Putamen (tissue), 1 donor: ENCODE results near the gene INTU.
"Not testable (repeated sequence)": the region's sequence is repeated elsewhere in the genome, so short reads cannot be mapped to it uniquely, and the experiment has no call there.

Experiments used
- DNase-seq: peaks from one replicate; pipeline ENCODE4 v3.0.0-alpha.2; 2016; ENCODE audit warnings: low spot score

Gene INTU

DNA sequence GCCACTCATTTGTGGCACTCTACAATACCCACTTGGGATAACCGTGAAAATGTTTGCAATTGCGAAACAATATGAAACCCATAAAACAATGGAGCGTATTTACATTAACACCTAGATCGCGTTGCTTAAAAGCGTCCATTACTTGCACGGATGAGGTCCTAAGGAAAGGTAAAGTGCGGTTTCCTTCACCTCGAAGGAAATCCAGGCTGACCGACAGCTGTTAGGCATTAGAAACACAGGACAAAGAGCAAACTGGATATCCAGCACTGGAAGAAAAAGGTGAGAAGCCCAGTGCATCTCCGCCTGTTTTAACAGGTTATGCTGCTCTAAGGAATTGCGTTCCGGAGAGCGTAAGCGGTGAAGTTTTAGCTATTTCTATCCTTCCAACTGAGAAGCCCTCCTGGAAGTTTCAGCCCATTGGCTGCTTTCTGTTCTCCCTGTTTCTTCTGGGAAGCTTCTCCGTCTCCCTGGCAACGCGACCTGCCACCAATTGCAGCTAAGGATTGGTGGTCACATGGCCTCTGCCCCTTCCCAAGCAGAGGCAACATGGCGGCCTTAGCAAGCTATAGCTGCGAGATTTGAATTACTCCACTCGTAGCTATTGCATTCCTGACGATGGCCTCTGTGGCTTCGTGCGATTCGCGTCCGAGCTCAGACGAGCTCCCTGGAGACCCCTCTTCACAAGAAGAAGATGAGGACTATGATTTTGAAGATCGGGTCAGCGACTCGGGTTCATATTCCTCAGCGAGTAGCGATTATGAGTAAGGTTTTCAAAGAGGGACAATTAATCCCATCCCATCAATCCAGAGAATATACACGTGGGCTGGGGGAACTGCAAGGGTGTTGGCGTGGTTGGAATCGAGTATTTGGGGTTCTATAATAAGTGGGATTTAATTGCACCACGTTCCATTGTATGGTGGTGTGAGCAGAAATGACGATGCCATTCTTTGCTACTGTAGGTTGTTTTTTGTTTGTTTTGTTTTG is at the start of gene INTU:
Gene INTU (plus strand): TSS at position 538 of the 984 bp plus-strand sequence. CDS start 78 bp downstream, at position 616.
- DNase-seq, result peak; percentile 96

DNA sequence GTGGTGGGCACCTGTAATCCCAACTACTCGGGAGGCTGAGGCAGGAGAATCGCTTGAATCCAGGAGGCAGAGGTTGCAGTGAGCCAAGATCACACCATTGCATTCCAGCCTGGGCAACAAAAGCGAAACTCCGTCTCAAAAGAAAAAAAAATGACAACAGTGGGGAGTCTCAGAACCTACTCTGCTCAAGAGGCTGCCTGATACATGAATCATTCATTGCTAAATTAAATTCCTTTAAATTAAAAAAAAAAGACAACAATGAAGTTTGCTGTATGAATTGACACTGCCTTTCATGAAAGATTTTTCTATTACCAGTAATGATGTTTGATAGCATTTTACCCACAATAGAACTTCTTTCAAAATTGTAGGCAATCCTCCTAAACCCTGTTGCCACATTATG is 46.3 kb upstream of the INTU start:
- DNase-seq, result not testable (repeated sequence)

DNA sequence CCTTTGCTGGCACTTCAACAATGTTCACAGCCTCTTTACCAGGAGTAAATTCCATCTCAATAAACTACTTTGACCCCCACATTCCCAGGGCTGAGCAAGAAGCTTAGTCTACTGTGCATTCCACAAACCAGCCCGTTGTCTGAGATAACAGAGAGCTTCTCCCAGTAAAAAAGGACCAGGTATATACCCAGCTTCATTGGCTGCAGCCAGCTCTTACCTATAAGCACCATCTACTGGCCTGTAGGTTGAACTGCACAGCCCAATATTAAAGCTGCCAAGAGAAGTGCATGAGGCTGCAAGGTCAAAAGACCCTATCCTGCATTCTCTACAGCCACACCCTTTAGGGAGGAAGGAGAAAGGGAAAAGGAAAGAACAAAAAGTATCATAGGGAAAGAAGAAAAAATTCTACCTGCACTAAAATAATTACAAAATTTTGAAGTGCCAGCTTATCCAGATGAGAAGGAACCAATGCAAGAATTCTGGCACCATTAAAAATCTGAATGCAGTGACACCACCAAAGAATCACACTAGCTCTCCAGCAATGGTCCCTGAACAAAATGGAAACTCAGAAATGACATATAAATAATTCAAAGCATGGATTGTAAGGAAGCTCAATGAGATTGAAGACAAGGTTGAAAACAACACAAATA is 45.7 kb upstream of the INTU start:
- DNase-seq, result no peak

DNA sequence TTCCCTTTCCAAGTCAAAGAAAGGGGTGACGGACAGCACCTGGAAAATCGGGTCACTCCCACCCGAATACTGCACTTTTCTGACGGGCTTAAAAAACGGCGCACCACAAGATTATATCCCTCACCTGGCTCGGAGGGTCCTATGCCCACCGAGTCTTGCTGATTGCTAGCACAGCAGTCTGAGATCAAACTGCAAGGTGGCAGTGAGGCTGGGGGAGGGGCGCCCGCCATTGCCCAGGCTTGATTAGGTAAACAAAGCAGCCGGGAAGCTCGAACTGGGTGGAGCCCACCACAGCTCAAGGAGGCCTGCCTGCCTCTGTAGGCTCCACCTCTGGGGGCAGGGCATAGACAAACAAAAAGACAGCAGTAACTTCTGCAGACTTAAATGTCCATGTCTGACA is 43.6 kb upstream of the INTU start:
- not testable (repeated sequence) for DNase-seq

DNA sequence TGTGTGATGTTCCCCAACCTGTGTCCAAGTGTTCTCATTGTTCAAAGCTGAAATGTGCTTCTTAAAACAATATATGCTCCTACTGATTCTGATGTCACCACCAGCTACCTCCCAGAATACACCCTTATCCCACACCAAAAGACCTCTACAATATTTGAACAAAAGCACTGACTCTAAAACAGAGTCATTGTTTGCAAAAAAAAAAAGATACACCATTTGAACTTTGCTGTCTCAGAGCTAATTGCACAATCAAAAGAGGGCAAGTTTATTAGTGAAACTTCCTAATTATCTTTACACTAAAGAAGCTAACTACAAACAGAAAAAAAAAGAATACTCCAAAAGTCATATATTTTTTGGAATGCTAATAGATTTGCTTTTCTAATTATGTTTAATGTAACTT is 34.1 kb upstream of the INTU start:
- no peak for DNase-seq

DNA sequence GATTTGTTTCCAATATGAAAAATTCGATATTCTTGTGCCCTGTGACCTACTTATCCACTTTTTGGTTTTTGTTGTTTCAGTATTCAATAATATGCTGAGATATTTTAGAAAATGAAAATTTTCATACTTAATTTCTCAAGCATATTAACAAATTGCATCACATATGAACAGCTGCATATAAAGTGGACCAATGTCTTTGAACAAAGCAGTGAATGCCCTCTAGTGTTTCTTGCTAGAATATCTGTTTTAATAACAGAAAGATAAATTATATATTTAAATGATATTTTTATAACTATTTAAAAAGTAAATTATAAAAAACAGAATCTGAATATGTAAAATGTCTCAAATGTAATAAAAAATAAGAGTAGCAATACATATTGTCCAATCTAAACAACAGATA is 31.7 kb upstream of the INTU start:
- no peak for DNase-seq

DNA sequence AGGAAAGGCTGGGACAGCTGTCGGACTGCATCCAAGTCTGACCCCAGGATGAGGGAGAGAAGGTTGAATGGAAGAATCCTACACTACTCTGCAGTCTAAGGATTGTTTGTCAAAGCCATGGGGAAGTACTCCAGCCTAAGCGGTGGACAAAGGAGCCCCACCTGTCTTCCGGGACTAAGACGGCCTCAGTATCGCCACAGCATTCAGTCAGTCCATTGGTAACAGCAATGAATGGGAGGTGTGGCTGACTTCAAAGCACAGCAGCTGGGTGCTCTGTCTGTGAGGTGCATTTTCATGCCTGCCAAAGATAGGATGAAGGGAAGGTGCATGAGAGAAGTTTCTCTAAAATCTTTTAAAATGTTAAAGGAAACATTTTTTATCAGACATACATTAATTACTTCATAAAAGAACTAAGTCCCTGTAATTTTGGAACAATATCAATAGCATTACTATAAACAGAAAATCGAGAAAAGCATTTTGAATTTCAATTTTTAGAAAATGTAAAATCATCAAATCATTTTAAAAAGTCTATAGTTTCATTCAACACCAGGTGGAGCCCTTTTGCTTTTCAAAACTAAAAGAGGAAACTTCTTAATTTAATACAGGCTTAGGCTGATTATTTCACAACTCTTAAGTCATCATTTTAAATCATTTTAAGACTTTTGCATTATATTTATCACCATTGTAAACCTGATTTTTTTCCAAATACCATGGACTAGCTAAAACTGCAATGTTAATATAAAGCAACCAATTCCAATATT is 27.6 kb upstream of the INTU start:
- no peak for DNase-seq

DNA sequence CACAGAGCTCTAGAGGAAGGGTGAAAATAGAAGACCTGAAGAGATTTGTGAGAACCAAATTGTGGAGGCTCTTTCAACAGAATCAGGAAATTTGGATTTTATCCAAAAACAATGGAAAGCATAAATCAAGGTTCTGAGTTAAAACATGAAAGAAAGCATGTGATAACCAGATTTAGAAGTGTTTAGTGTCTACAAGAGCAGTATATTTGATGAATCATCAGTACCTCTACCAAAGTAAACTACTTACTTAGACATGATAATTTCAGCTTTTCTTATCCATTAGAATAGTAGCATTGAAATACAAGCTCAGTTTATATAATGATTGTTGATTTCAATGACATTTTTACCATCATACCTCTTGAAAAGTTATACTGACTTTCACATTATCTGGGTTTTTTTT is 25.9 kb upstream of the INTU start:
- no peak for DNase-seq

DNA sequence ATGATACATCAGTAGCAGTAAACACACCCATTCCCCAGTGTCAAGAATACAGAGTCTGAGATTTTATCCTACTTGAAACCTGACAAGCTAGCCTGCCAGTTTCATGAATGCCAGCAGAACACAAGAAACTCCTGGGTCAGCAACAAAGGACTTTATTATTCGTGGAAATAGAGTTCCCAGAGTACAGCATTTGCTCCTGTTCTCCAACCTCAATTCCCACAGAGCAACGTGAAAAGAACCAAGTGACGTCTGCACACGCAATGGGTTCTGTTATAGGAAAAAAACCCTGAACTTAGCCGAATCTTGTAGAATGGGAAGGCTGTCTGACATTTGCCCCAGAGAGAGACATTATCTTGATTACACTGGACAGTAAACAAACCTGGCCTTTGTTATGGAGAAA is 23.3 kb upstream of the INTU start:
- DNase-seq, result no peak

DNA sequence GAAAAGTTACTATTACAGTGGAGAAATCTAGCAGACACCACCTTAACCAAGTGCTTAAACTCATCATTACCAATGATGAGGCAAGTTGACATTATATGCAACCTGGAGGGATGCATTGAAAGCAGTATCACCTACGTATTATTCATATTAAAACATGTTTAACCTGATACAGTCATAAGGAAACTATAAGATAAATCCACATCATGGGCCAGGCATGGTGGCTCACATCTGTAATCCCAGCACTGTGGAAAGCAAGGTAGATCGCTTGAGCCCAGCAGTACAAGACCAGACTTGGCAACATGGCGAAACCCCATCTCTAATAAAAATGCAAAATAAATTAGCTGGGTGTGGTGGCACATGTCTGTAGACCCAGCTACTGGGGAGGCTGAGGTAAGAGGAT is 22.3 kb upstream of the INTU start:
- DNase-seq, result no peak

DNA sequence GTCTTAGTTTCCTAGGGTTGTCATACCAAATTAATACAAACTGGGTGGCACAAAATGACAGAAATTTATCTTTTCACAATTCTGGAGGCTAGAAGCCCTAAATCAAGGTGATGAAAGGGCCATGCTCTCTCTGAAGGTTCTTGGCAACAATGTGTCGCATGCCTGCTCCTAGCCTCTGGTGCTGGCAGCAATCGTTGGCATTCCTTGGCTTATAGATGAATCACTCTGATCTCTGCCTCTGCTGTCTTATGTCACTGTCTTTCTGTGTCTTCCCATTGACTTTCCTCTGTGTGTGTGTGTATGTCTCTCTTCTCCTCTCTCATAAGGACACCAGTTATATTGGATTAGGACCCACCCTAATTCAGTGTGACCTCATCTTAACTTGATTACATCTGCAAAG is 15.9 kb upstream of the INTU start:
- DNase-seq, result no peak

DNA sequence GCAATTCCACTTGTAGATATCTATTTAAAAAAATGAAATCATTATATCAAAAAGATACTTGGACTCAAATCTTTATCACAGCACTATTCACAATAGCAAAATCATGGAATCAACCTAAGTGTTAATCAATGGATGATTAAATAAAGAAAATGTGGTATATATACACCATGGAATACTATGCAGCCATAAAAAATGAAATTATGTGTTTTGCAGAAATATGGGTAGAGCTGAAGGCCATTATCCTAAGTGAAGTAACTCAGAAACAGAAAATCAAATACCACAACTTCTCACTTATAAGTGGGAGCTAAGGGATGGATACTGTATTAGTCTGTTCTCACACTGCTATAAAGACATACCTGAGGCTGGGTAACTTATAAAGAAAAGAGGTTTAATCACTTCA is 14.3 kb upstream of the INTU start:
- no peak for DNase-seq

DNA sequence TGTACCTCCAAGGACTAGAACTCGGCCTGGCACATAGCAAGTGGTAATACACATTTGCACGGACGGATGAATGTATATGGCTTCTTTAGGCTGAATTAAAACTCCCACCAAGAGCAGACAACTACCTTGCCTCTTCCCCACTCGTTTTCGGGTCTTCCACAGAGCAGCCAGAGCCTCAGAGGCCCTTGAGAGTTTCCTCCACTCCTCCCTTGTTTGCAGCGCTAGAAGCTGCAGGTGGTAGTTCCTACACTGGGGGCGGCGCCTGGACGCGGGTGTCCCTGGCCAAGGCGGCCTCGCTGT is 10.2 kb upstream of the INTU start:
- DNase-seq, result no peak

DNA sequence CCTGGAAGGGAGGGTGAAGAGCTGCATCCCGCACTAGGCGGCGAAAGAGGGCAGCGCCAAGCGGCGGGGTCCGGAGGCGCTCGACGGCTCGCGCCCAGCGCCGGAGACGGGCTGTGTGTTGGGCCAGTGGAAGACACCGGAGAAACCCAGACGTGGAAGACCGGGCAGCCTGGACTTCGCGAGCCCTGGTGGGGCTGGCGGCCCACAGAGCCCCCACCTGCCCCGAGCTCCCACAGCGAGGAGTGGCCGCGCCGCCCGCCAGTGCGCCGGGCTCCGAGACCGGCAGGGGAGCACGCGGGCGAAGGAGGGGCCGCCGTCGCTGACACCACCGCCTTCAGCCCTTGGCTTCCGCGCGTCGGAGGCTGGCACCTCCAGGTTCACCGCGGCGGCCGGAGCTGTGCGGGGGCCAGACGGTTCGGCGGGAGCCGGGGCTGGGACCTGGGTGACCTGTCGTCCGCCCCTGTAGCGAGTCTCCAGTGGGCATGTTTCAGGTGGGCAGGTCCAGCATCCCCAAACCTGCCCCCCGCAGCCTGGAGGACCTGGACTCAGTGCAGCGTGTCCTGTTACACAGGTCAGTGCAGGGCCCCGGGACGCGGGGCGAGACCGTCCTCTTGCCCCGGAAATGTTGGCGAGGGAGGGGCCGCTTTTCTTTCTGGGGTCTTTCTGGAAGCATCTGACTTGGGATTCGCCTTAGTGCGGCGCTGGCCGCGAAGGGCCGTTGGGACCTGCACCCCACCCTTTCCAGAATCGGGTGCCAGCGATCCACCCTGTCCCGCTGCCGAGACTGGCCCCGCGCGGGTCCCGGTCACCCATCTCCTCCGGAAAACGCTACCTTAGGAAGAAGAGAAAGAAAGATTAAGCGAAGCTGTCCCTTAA is 9.6 kb upstream of the INTU start:
- no peak for DNase-seq

DNA sequence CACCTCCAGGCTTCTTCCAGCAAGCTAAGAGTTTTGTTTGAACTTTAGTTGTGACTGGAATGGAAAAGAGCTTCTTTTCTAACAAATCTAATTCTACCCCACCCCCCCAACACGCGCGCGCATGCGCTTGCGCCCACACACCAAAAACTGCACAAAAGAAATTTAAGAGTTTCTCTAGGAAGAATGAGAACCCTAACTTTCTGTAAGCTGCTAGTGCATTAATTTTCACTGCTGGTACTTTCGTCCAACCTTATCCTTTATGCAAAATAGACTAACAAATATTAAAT is 9.0 kb upstream of the INTU start:
- DNase-seq, result no peak

DNA sequence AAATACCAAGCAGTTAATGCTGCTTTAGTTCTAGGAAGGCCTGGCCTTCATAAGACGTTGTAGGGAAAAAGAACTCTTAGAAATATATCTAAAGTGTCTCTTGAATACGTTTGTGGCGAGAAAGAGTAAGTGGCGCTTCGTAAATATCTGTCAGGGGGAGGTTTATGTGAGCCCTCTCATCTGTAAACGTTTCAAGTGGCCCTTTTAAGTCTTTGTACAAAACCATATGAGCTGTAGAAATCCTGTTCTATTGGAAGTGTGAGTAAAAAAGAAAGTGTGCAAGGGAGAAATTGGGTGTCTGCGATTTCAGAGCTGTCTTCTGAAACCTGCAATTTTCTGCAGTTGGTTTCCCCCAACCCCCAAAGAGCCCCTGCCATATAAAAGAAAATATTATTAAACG is 8.6 kb upstream of the INTU start:
- DNase-seq, result no peak

DNA sequence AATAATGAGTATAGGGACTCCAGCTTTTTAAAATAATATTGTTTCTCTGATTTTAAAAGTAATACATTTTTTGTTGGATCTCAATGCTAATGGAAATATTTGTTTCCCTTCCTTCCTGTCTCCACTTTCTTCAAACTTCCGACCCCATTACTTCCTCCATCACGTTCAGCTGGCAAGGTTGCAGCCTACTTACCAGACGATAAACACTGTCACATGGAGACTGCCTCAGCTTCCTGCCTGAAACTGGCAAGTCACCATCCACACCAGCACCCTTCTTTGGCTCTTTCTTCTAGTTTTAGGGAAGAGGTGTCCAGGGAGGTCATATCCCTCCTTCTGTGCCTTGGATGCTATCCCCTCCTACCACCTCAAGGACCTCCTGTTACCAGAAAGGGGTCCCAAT is 3.4 kb upstream of the INTU start:
- DNase-seq, result no peak

DNA sequence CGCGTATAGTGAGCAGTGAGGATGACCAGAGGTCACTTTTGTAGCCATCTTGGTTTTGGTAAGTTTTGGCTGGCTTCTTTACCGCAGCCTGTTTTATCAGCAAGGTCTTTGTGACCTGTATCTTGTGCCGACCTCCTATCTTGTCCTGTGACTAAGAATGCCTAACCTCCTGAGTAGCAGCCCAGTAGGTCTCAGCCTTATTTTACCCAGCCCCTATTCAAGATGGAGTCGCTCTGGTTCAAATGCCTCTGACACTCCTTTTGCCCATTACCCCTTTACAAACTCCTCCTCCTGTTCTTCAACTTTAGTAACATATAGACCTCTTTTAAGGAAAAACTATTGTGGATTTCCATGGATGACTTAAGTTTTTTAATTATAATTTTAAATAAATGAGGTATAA is 2.6 kb upstream of the INTU start:
- DNase-seq, result no peak

DNA sequence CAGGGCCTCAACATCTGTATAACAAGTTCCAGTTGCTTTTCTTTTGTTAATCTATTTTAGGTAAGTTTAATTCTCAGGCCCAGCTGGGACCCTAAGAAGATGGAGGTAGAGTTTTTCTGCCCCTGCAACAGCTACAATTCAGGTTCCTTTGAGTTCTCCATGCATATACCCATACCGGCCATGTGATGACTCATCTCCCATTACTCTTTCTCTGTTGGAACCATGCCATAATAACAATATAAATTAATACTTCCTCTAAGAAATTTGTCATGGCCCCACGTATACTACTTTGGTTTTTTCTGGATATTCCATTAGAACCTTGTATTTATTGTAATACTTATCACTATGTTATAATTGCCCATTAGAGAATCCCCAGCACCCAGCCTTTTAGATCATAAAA is 1.3 kb upstream of the INTU start:
- no peak for DNase-seq

DNA sequence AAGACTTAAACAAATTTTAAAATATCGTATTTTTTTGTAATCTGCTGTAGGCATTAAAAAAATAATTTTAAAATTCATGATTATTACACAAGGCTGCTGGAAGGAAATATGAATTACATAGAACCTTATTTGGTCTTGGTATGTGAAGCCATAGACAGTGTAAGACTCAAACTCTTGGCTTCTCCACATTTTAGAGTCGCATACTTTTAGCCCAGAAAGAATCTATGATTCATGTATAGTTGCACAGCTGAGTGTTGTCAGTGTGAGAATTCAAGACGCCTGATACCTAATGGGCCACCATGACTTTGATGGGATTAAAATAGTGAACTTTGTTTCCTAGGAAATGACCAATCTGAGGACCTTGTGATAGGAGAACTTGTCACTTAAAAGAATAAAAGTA is 1.4 kb downstream of the INTU start:
- no peak for DNase-seq

DNA sequence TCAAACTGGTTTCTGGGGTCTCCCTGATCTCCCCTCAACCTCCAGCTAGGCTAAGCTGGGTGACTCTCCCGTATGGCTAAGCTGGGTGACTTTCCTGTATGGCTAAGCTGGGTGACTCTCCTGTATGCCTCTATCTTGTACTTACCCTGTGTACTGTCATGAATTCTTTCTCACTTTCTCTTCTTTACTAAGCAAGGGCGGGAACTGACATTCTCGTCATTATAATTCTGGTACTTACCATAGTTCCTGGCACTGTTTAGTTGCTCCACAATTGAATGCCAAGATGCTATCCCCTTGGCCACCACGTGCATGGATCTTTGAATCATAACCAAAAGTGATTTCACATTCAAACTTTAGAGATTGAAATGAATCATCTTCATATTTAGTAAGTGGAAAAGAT is 8.8 kb downstream of the INTU start:
- DNase-seq, result no peak

DNA sequence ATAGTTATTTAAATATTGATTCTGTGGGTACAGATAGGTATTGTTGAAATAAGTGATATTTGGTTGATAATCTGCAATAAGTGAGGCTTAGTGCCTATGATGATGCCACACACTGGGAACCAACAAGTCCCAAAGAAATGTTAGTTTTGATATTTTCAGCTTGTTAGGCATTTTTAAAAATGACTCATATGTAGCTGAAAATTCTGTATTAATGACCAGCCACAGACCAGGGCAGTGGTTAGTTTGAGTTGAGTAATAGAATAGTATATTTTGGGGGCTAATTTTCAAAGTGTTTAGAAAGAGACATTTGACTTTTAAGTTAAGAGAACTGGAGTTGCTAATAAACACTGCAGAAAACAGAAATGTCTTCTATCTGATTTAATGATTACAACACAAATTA is 9.4 kb downstream of the INTU start:
- DNase-seq, result no peak
